ENCODE data around the gene SCAMP4.

The SCAMP4 gene

DNA sequence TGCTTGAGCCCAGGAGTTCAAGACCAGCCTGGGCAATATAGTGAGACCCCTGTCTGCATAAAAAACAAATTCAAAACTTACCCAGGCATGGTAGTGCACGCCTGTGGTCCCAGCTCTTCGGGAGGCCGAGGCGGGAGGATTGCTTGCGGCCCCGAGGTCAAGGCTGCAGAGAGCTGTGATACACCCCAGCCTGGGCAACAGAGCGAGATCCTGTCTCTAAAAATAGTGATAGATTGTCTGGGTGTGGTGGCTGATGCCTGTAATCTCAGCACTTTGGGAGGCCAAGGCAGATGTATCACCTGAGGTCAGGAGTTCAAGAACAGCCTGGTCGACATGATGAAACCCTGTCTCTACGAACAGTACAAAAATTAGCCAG is 37.9 kb upstream of the SCAMP4 start:
- Histone ChIP-seq H3K4me1 (ENCODE audit: low read length) (peaks cover 9% of the 10 kb centered on the region), H4K20me1 (ENCODE audit: insufficient read depth, low read length) (peaks cover 2% of the 10 kb centered on the region; the same call in 1 of the 2 replicates), H3K4me2 (ENCODE audit: low read length) (no peak overlapping the region), H2AFZ (ENCODE audit: low read depth, low read length) (no peak overlapping the region), H3K27me3 (ENCODE audit: low read depth, low read length) (no peaks in the 10 kb centered on the region), H3K27ac (ENCODE audit: low read length) (no peak overlapping the region), H3K36me3 (replicated peaks; ENCODE audit: low read depth, low read length) (peaks cover 18% of the 10 kb centered on the region), H3K9me3 (ENCODE audit: insufficient read depth, low read length) (no peaks in the 10 kb centered on the region), H3K9ac (ENCODE audit: low read length) (no peak overlapping the region), H3K79me2 (ENCODE audit: low read length) (peaks cover 37% of the 10 kb centered on the region), H3K4me3 (ENCODE audit: low read length) (no peak overlapping the region)
- TF ChIP-seq EZH2phosphoT487 (IDR thresholded peaks at IDR 0.05; ENCODE audit: low read depth) = no peak
- TF ChIP-seq, protein P1, sequence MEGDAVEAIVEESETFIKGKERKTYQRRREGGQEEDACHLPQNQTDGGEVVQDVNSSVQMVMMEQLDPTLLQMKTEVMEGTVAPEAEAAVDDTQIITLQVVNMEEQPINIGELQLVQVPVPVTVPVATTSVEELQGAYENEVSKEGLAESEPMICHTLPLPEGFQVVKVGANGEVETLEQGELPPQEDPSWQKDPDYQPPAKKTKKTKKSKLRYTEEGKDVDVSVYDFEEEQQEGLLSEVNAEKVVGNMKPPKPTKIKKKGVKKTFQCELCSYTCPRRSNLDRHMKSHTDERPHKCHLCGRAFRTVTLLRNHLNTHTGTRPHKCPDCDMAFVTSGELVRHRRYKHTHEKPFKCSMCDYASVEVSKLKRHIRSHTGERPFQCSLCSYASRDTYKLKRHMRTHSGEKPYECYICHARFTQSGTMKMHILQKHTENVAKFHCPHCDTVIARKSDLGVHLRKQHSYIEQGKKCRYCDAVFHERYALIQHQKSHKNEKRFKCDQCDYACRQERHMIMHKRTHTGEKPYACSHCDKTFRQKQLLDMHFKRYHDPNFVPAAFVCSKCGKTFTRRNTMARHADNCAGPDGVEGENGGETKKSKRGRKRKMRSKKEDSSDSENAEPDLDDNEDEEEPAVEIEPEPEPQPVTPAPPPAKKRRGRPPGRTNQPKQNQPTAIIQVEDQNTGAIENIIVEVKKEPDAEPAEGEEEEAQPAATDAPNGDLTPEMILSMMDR (IDR thresholded peaks at IDR 0.05; ENCODE audit: low read depth, low read length) = no peak

DNA sequence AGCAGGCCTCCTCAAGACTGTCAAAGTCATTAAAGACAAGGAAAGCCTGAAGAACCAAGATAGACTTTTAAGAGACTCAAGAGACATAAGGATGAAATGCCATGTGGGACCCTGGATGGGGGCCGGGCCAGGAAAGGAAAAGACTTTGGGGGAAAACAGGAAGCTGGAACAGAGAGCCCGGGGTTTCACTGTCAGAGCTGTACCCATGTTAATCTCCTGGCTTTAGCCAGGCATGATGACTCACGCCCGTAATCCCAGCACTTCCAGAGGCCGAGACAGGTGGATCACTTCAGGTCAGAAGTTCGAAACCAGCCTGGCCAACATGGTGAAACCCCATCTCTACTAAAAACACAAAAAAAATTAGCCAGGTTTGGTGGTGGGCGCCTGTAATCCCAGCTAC is 36.2 kb upstream of the SCAMP4 start:
- Histone ChIP-seq H3K4me1 (ENCODE audit: low read length) (peaks cover 10% of the 10 kb centered on the region), H3K36me3 (replicated peaks; ENCODE audit: low read depth, low read length) (peaks cover 33% of the 10 kb centered on the region), H3K9me3 (ENCODE audit: insufficient read depth, low read length) (no peaks in the 10 kb centered on the region), H3K79me2 (ENCODE audit: low read length) (peaks cover 43% of the 10 kb centered on the region), H3K27ac (ENCODE audit: low read length) (no peak overlapping the region), H3K4me2 (ENCODE audit: low read length) (no peak overlapping the region), H2AFZ (ENCODE audit: low read depth, low read length) (no peak overlapping the region), H4K20me1 (ENCODE audit: insufficient read depth, low read length) (peaks cover 13% of the 10 kb centered on the region; the same call in 1 of the 2 replicates), H3K4me3 (ENCODE audit: low read length) (no peak overlapping the region), H3K27me3 (ENCODE audit: low read depth, low read length) (no peaks in the 10 kb centered on the region), H3K9ac (ENCODE audit: low read length) (no peak overlapping the region)
- TF ChIP-seq, protein P1 (IDR thresholded peaks at IDR 0.05; ENCODE audit: low read depth, low read length) = no peak
- TF ChIP-seq EZH2phosphoT487 (IDR thresholded peaks at IDR 0.05; ENCODE audit: low read depth) = no peak

DNA sequence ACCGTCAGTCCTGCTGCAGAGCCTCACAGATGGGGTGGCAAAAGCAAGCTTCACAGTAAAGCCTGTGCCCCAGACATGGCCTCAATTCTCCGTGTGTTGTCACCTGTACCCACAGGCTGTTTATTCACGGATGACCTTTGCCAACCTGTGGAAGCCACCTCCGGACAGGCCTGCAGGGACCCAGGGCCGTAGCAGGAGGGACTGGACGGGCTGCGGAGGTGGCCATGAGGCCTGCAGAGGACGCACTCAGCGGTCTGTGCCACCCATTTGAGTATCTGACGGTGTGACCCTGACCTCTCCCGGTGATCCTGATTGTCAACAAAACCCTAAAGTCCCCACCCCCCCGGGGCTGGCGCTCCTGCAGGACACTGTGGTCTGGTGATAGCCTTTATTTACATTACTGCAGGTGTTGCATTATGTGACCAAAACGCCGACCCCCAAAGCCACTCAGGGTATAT is 34.0 kb upstream of the SCAMP4 start:
- H2AFZ ChIP-seq (ENCODE audit: low read depth, low read length) = no peak overlapping the region
- no peaks in the 10 kb centered on the region for H3K9me3 ChIP-seq (ENCODE audit: insufficient read depth, low read length)
- peaks cover 8% of the 10 kb centered on the region for H3K4me1 ChIP-seq (ENCODE audit: low read length)
- TF ChIP-seq, protein P1 (IDR thresholded peaks at IDR 0.05; ENCODE audit: low read depth, low read length) = no peak
- TF ChIP-seq EZH2phosphoT487 (IDR thresholded peaks at IDR 0.05; ENCODE audit: low read depth) = no peak
- no peak overlapping the region for H3K4me3 ChIP-seq (ENCODE audit: low read length)
- H3K4me2 ChIP-seq (ENCODE audit: low read length) = no peak overlapping the region
- H3K27me3 ChIP-seq (ENCODE audit: low read depth, low read length) = no peaks in the 10 kb centered on the region
- H3K9ac ChIP-seq (ENCODE audit: low read length) = no peak overlapping the region
- peaks cover 55% of the 10 kb centered on the region for H3K79me2 ChIP-seq (ENCODE audit: low read length)
- peaks cover 24% of the 10 kb centered on the region for H4K20me1 ChIP-seq (ENCODE audit: insufficient read depth, low read length)
- peaks cover 37% of the 10 kb centered on the region for H3K36me3 ChIP-seq (replicated peaks; ENCODE audit: low read depth, low read length)
- no peak overlapping the region for H3K27ac ChIP-seq (ENCODE audit: low read length)

DNA sequence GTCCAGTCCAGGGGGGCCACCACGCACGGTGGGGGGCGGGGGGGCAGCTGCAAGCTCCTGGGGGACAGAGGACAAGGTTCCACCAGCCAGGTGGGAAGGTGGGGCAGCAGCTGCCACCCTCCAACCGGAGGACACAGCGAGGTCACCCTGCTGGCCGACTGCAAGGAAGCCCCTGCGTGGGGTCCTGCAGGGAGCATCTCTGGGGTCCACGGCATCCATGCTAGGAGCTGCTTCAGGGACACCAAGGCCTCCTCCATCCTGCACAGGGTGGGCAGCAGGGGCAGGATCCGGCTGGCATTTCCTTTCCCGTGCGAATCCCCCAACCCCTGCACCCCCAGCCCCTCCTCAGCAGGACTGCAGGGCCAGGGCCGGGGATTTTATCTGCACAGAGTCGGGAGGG is 33.6 kb upstream of the SCAMP4 start:
- H2AFZ ChIP-seq (ENCODE audit: low read depth, low read length) = no peak overlapping the region
- TF ChIP-seq, protein P1 (IDR thresholded peaks at IDR 0.05; ENCODE audit: low read depth, low read length) = no peak
- H3K4me2 ChIP-seq (ENCODE audit: low read length) = no peak overlapping the region
- H3K9ac ChIP-seq (ENCODE audit: low read length) = no peak overlapping the region
- no peak overlapping the region for H3K27ac ChIP-seq (ENCODE audit: low read length)
- peaks cover 12% of the 10 kb centered on the region for H3K4me1 ChIP-seq (ENCODE audit: low read length)
- H3K36me3 ChIP-seq (replicated peaks; ENCODE audit: low read depth, low read length) = peaks cover 37% of the 10 kb centered on the region
- H3K4me3 ChIP-seq (ENCODE audit: low read length) = no peak overlapping the region
- H3K79me2 ChIP-seq (ENCODE audit: low read length) = peaks cover 55% of the 10 kb centered on the region
- no peaks in the 10 kb centered on the region for H3K27me3 ChIP-seq (ENCODE audit: low read depth, low read length)
- no peaks in the 10 kb centered on the region for H3K9me3 ChIP-seq (ENCODE audit: insufficient read depth, low read length)
- H4K20me1 ChIP-seq (ENCODE audit: insufficient read depth, low read length) = peaks cover 24% of the 10 kb centered on the region

Measured in OCI-LY3 (cell line).